ENCODE measurements around the gene EML3. TPM values are rescaled to one million over a fixed set of nuclear protein-coding genes. Genes with fewer than 3 reads are reported as not detected.
"Not testable (repeated sequence)": the region's sequence is repeated elsewhere in the genome, so short reads cannot be mapped to it uniquely, and the experiment has no call there.

Gene EML3
- total RNA-seq, 2 donors from 2014 or later, result 51.5 to 57.7 TPM

- Mint-ChIP-seq H3K36me3 (ENCODE audit: low read depth) (peaks cover 30% of the 10 kb centered on the region), H3K4me3 (peak overlapping the region; percentile 77), H3K4me1 (peaks cover 13% of the 10 kb centered on the region), H3K27ac (peak overlapping the region; percentile 89), H3K27me3 (ENCODE audit: insufficient read depth) (no peaks in the 10 kb centered on the region), H3K9me3 (no peaks in the 10 kb centered on the region)
- Histone ChIP-seq H3K36me3 (ENCODE audit: control insufficient read depth, insufficient read depth, low read length) (peaks cover 18% of the 10 kb centered on the region), H3K9ac (ENCODE audit: extremely low read depth, low read length, poor library complexity, severe bottlenecking) (peak overlapping the region; percentile 68), H3K4me1 (ENCODE audit: control insufficient read depth, insufficient read depth, low read length) (no peaks in the 10 kb centered on the region), H3K27me3 (ENCODE audit: control insufficient read depth, insufficient read depth, low read length, poor library complexity, severe bottlenecking) (no peaks in the 10 kb centered on the region), H3K9me3 (ENCODE audit: control insufficient read depth, low read length) (no peaks in the 10 kb centered on the region), H3K27ac (ENCODE audit: low read depth, low read length) (peak overlapping the region; percentile 74), H3K4me3 (ENCODE audit: low read length) (peak overlapping the region; percentile 91)
- TF ChIP-seq CTCF (conservative IDR thresholded peaks at IDR 0.05), result no peak
- WGBS, 2 experiments (ENCODE audit: insufficient coverage in 1 of 2, insufficient read length in 1 of 2), result 37 to 38% methylated on average over 7 of the region's 8 CpGs
- no peak for DNase-seq
Observed at GRCh38 chr11:62621027-62621566, 8.5 kb upstream of the EML3 start.

- H3K4me3 Mint-ChIP-seq; H3K36me3 ChIP-seq (ENCODE audit: control insufficient read depth, insufficient read depth, low read length); H3K4me3 ChIP-seq (ENCODE audit: low read length); H3K27me3 Mint-ChIP-seq (ENCODE audit: insufficient read depth); DNase-seq; H3K27me3 ChIP-seq (ENCODE audit: control insufficient read depth, insufficient read depth, low read length, poor library complexity, severe bottlenecking); H3K27ac ChIP-seq (ENCODE audit: low read depth, low read length); H3K9me3 ChIP-seq (ENCODE audit: control insufficient read depth, low read length); H3K27ac Mint-ChIP-seq; H3K9me3 Mint-ChIP-seq; H3K4me1 ChIP-seq (ENCODE audit: control insufficient read depth, insufficient read depth, low read length); H3K9ac ChIP-seq (ENCODE audit: extremely low read depth, low read length, poor library complexity, severe bottlenecking): not testable (repeated sequence)
- Mint-ChIP-seq H3K36me3 (ENCODE audit: low read depth) (peaks cover 11% of the 10 kb centered on the region), H3K4me1 (peaks cover 21% of the 10 kb centered on the region)
- 89 to 90% methylated on average over 2 to 8 of the region's 14 CpGs for WGBS, 2 experiments (ENCODE audit: insufficient coverage in 1 of 2, insufficient read length in 1 of 2)
Observed at GRCh38 chr11:62616957-62617356, 4.4 kb upstream of the EML3 start.

GRCh38 chr11:62615521-62615920, 2.9 kb upstream of the EML3 start:
- H3K27me3 Mint-ChIP-seq (ENCODE audit: insufficient read depth), result no peaks in the 10 kb centered on the region
- no peak overlapping the region for H3K9ac ChIP-seq (ENCODE audit: extremely low read depth, low read length, poor library complexity, severe bottlenecking)
- H3K4me3 ChIP-seq (ENCODE audit: low read length), result no peak overlapping the region
- H3K4me1 ChIP-seq (ENCODE audit: control insufficient read depth, insufficient read depth, low read length), result peaks cover 7% of the 10 kb centered on the region
- H3K36me3 Mint-ChIP-seq (ENCODE audit: low read depth), result peaks cover 11% of the 10 kb centered on the region
- H3K27ac Mint-ChIP-seq, result no peak overlapping the region
- WGBS, 2 experiments (ENCODE audit: insufficient coverage in 1 of 2, insufficient read length in 1 of 2), result 91 to 98% methylated on average over 5 to 7 of the region's 7 CpGs
- H3K27me3 ChIP-seq (ENCODE audit: control insufficient read depth, insufficient read depth, low read length, poor library complexity, severe bottlenecking), result no peaks in the 10 kb centered on the region
- H3K9me3 ChIP-seq (ENCODE audit: control insufficient read depth, low read length), result no peaks in the 10 kb centered on the region
- no peak overlapping the region for H3K27ac ChIP-seq (ENCODE audit: low read depth, low read length)
- DNase-seq, result no peak
- no peaks in the 10 kb centered on the region for H3K36me3 ChIP-seq (ENCODE audit: control insufficient read depth, insufficient read depth, low read length)
- peaks cover 22% of the 10 kb centered on the region for H3K4me1 Mint-ChIP-seq
- TF ChIP-seq CTCF (conservative IDR thresholded peaks at IDR 0.05), result no peak
- H3K9me3 Mint-ChIP-seq, result no peaks in the 10 kb centered on the region
- no peak overlapping the region for H3K4me3 Mint-ChIP-seq

GRCh38 chr11:62614275-62614674, 1.7 kb upstream of the EML3 start:
- no peak overlapping the region for H3K27ac ChIP-seq (ENCODE audit: low read depth, low read length)
- H3K27ac Mint-ChIP-seq, result peak overlapping the region; percentile 91
- 66 to 85% methylated on average over 6 to 8 of the region's 8 CpGs for WGBS, 2 experiments (ENCODE audit: insufficient coverage in 1 of 2, insufficient read length in 1 of 2)

More at GRCh38 chr11:62614275-62614674, 1.7 kb upstream of the EML3 start:
- Histone ChIP-seq H3K4me1 (ENCODE audit: control insufficient read depth, insufficient read depth, low read length) (peaks cover 7% of the 10 kb centered on the region), H3K9me3 (ENCODE audit: control insufficient read depth, low read length) (no peaks in the 10 kb centered on the region), H3K36me3 (ENCODE audit: control insufficient read depth, insufficient read depth, low read length) (no peaks in the 10 kb centered on the region), H3K9ac (ENCODE audit: extremely low read depth, low read length, poor library complexity, severe bottlenecking) (no peak overlapping the region), H3K27me3 (ENCODE audit: control insufficient read depth, insufficient read depth, low read length, poor library complexity, severe bottlenecking) (no peaks in the 10 kb centered on the region), H3K4me3 (ENCODE audit: low read length) (no peak overlapping the region)
- Mint-ChIP-seq H3K9me3 (no peaks in the 10 kb centered on the region), H3K27me3 (ENCODE audit: insufficient read depth) (no peaks in the 10 kb centered on the region), H3K4me3 (no peak overlapping the region), H3K36me3 (ENCODE audit: low read depth) (peaks cover 14% of the 10 kb centered on the region), H3K4me1 (peaks cover 22% of the 10 kb centered on the region)
- no peak for TF ChIP-seq CTCF (conservative IDR thresholded peaks at IDR 0.05)
- peak; percentile 89 for DNase-seq

Data from endodermal cell (in vitro differentiated cells).